GM12878 (cell line): ENCODE data around the gene RINL. TPM values are rescaled to one million over a fixed set of nuclear protein-coding genes. Genes with fewer than 3 reads are reported as not detected.
A peak's percentile ranks its signal among the peaks of the same experiment; 100 is the strongest.

Source experiments
- ETV6 ChIP-seq, 2 experiments: fragments of 450-650 bp in 1 of 2; IDR thresholded peaks in 1 of 2; conservative IDR thresholded peaks in 1 of 2; 2 replicates each; pipeline ENCODE4 v1.6.1; 2014; ENCODE audit warnings: antibody characterized with exemption in 1 of 2, borderline replicate concordance in 1 of 2, low read depth in 1 of 2, mild to moderate bottlenecking in 1 of 2, moderate library complexity in 1 of 2
- HDAC6 ChIP-seq: fragments of 200-600 bp; sonication (generic); IDR thresholded peaks from one replicate; pipeline ENCODE4 v1.8.0; 2017; ENCODE audit warnings: antibody characterized with exemption; ENCODE audit not compliant: unreplicated experiment
- IKZF1 ChIP-seq: fragments of 450-650 bp; conservative IDR thresholded peaks from 2 replicates; pipeline ENCODE4 v1.6.1; 2017; ENCODE audit warnings: antibody characterized with exemption, mild to moderate bottlenecking
- KLF5 ChIP-seq: fragments of 450-650 bp; IDR thresholded peaks from 2 replicates; pipeline ENCODE4 v1.6.1; 2014; ENCODE audit warnings: mild to moderate bottlenecking; ENCODE audit not compliant: partially characterized antibody
- LARP7 ChIP-seq: fragments of 450-650 bp; IDR thresholded peaks from 2 replicates; pipeline ENCODE4 v1.6.1; 2017; ENCODE audit warnings: mild to moderate bottlenecking
- MTA3 ChIP-seq: IDR thresholded peaks from 2 replicates; pipeline ENCODE4 v1.6.1; 2012; ENCODE audit warnings: low read length, inconsistent platforms, borderline replicate concordance
- PKNOX1 ChIP-seq: fragments of 450-650 bp; IDR thresholded peaks from 2 replicates; pipeline ENCODE4 v1.6.1; 2016; ENCODE audit warnings: mild to moderate bottlenecking
- PML ChIP-seq: IDR thresholded peaks from 2 replicates; pipeline ENCODE4 v1.6.1; 2012; ENCODE audit warnings: low read length, inconsistent platforms
- ZNF217 ChIP-seq: fragments of 450-650 bp; IDR thresholded peaks from 2 replicates; pipeline ENCODE4 v1.6.1; 2017; ENCODE audit warnings: antibody characterized with exemption, mild to moderate bottlenecking
- ZNF592 ChIP-seq: fragments of 450-650 bp; IDR thresholded peaks from 2 replicates; pipeline ENCODE4 v1.6.1; 2017; ENCODE audit warnings: mild to moderate bottlenecking, moderate library complexity
- polyA plus RNA-seq, 11 experiments: library from polyadenylated mRNA; depleted of rRNA in 4 of 11; unstranded in 6 of 11; stranded (reverse) in 5 of 11; fragments of >200 nt; fragmentation: Nextera tagmentation in 4 of 11; fragmentation: Illumina TruSeq in 1 of 11; extraction: Ambion mirVana in 4 of 11; extraction: Trizol in 1 of 11; gene quantifications; 1 replicate in 1 of 11; 2 replicates in 10 of 11; pipeline versions ENCODE4 v1.2.1 to v1.2.3, GENCODE V29; 2011 to 2016; ENCODE audit warnings: inconsistent platforms in 2 of 11, missing spikeins in 2 of 11, low read depth in 1 of 11
- total RNA-seq, 4 experiments: library from RNA; depleted of rRNA in 3 of 4; stranded (reverse); fragments of >200 nt in 3 of 4; fragmentation: Illumina TruSeq in 1 of 4; extraction: Trizol in 1 of 4; gene quantifications; 2 replicates each; pipeline versions ENCODE4 v1.2.1 to v1.2.3, GENCODE V29; 2013 to 2021
- TF ChIP-seq, protein P1 (sequence below): IDR thresholded peaks from 2 replicates; pipeline ENCODE4 v1.6.1; 2011; ENCODE audit warnings: borderline replicate concordance, low read depth, mild to moderate bottlenecking, moderate library complexity, mixed read lengths, low read length; ENCODE audit not compliant: insufficient read depth; ENCODE audit errors: extremely low read length
- TF ChIP-seq, protein P2 (sequence below): fragments of 450-650 bp; IDR thresholded peaks from 2 replicates; pipeline ENCODE4 v1.6.1; 2018; ENCODE audit warnings: borderline replicate concordance, mild to moderate bottlenecking; ENCODE audit not compliant: partially characterized antibody

RINL gene
- total and polyA plus RNA-seq, 10 of the 15 experiments (the other 5 are each of a cell fraction or from before 2014, with no cell fraction given) = 14.5 to 64.2 (median 47.6) TPM

DNA sequence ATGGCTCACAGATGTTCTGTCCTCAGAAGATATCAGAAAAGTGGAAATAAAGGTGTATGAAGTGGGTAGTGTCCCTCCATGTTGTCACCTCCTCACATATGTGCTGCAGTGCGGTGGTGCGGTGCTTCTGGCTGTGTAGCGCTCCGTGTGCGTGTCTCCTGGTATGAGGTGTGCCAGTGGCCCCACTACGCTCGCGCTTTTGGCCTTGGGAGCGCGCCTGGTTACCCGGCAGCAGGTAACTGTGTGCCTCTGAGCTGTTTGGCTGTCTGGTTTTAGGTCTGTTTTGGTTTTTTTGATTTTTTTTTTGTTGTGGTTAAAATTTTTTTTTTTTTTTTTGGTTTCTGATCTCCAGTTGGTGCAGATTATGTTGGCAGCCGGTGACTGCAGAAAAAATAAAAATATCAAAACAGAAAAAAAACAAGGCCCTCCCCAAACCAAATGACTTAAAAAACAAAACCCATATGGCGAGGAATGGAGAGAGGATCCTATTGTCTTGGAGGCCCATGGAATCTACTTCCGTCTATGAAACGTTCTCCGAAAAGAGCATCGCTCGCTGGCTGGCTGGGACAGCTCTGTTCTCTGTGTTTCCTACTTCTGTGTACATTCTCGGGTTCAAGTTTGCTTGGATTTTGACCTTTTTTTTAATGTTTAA lies 36.2 kb downstream of the RINL start (continued):
- TF ChIP-seq PML (peak; percentile 17; the same call in 1 of the 2 replicates), HDAC6 (no peak), ETV6 (conservative IDR thresholded peaks at IDR 0.05 in 1 of 2, IDR thresholded peaks at IDR 0.05 in 1 of 2; ENCODE audit: borderline replicate concordance in 1 of 2, low read depth in 1 of 2) (no peak), IKZF1 (no peak), LARP7 (no peak), KLF5 (no peak), ZNF217 (no peak), PKNOX1 (no peak), ZNF592 (no peak), MTA3 (no peak)
- TF ChIP-seq, protein P1, sequence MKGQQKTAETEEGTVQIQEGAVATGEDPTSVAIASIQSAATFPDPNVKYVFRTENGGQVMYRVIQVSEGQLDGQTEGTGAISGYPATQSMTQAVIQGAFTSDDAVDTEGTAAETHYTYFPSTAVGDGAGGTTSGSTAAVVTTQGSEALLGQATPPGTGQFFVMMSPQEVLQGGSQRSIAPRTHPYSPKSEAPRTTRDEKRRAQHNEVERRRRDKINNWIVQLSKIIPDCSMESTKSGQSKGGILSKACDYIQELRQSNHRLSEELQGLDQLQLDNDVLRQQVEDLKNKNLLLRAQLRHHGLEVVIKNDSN = no peak
- TF ChIP-seq, protein P2, sequence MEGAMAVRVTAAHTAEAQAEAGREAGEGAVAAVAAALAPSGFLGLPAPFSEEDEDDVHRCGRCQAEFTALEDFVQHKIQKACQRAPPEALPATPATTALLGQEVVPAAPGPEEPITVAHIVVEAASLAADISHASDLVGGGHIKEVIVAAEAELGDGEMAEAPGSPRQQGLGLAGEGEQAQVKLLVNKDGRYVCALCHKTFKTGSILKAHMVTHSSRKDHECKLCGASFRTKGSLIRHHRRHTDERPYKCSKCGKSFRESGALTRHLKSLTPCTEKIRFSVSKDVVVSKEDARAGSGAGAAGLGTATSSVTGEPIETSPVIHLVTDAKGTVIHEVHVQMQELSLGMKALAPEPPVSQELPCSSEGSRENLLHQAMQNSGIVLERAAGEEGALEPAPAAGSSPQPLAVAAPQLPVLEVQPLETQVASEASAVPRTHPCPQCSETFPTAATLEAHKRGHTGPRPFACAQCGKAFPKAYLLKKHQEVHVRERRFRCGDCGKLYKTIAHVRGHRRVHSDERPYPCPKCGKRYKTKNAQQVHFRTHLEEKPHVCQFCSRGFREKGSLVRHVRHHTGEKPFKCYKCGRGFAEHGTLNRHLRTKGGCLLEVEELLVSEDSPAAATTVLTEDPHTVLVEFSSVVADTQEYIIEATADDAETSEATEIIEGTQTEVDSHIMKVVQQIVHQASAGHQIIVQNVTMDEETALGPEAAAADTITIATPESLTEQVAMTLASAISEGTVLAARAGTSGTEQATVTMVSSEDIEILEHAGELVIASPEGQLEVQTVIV = no peak
